Lower lobe of right lung (tissue), 2 donors: Measurements from ENCODE around the gene ITPKB. TPM values are rescaled to one million over a fixed set of nuclear protein-coding genes. Genes with fewer than 3 reads are reported as not detected.

ENCODE experiments used
- ATAC-seq, 2 donors: fragments of 200-7000 bp; cut with Tn5 transposase; one replicate each; pipeline ENCODE4 v1.9.1; 2020 to 2022; ENCODE audit warnings: mild to moderate bottlenecking in 2 of 2, moderate library complexity in 2 of 2
- DNase-seq: peaks from one replicate; pipeline ENCODE4 v3.0.0-alpha.2; 2020
- H3K27ac ChIP-seq: fragments of 200-600 bp; one replicate; pipeline ENCODE4 v1.8.0; 2022
- H3K27me3 ChIP-seq: fragments of 200-600 bp; one replicate; pipeline ENCODE4 v1.8.0; 2022; ENCODE audit warnings: low read depth
- H3K36me3 ChIP-seq: fragments of 200-600 bp; one replicate; pipeline ENCODE4 v1.8.0; 2022; ENCODE audit warnings: mild to moderate bottlenecking
- H3K4me1 ChIP-seq: fragments of 200-600 bp; one replicate; pipeline ENCODE4 v1.8.0; 2022
- H3K4me3 ChIP-seq: fragments of 200-600 bp; one replicate; pipeline ENCODE4 v1.8.0; 2022; ENCODE audit warnings: mild to moderate bottlenecking
- H3K9me3 ChIP-seq: fragments of 200-600 bp; one replicate; pipeline ENCODE4 v1.8.0; 2022
- CTCF ChIP-seq: fragments of 200-600 bp; IDR thresholded peaks from one replicate; pipeline ENCODE4 v1.8.0; 2022; ENCODE audit warnings: antibody characterized with exemption, mild to moderate bottlenecking
- intact Hi-C: fragments of 100-400 bp; cut with DNase I; formaldehyde crosslinking; loops from one replicate; pipeline ENCODE4 v1.11.0; 2022
- total RNA-seq: library from RNA; stranded (reverse); fragmentation: NEBNext Ultra II Directional; extraction: Animal tissue kit (Norgen Biotek cat#: 25700); gene quantifications from one replicate; pipeline ENCODE4 v1.2.1, GENCODE V29; 2021
- donor health status: DM: no; HTN: yes; CAD: no; lungs with severe emphysema.

Gene ITPKB
- total RNA-seq, 1 donor from 2014 or later = 42.3 TPM

- Histone ChIP-seq H3K9me3 (no peaks in the 10 kb centered on the region), H3K36me3 (peaks cover 10% of the 10 kb centered on the region), H3K27ac (no peak overlapping the region), H3K4me1 (peaks cover 66% of the 10 kb centered on the region), H3K4me3 (no peak overlapping the region), H3K27me3 (no peaks in the 10 kb centered on the region)
- TF ChIP-seq CTCF = no peak
- ATAC-seq = no peak
- DNase-seq = no peak
- intact Hi-C loops = loop anchor here (10.0 kb wide), 1 partner anchor 118 kb away; no protein-coding TSS in a partner anchor
These were observed 32.4 kb downstream of the ITPKB start for GRCh38 chr1:226706684-226707083.

- no peak for TF ChIP-seq CTCF
- Histone ChIP-seq H3K27ac (no peak overlapping the region), H3K4me1 (peaks cover 45% of the 10 kb centered on the region), H3K27me3 (no peaks in the 10 kb centered on the region), H3K9me3 (no peaks in the 10 kb centered on the region), H3K36me3 (peaks cover 10% of the 10 kb centered on the region), H3K4me3 (peak overlapping the region; percentile 74)
- DNase-seq (no peak), ATAC-seq (no peak)
- intact Hi-C loops = loop anchor here (10.0 kb wide), 1 partner anchor 120 kb away; no protein-coding TSS in a partner anchor
These were observed 34.7 kb downstream of the ITPKB start for GRCh38 chr1:226704169-226704937.

- Histone ChIP-seq H3K4me3 (peak overlapping the region; percentile 74), H3K27ac (peak overlapping the region; percentile 98), H3K27me3 (no peaks in the 10 kb centered on the region), H3K4me1 (peaks cover 33% of the 10 kb centered on the region), H3K36me3 (peaks cover 18% of the 10 kb centered on the region), H3K9me3 (no peaks in the 10 kb centered on the region)
- ATAC-seq (peak; percentile 95 to 97), DNase-seq (peak; percentile 84)
- TF ChIP-seq CTCF = no peak
- intact Hi-C loops = loop anchor here (10.0 kb wide), 1 partner anchor 122 kb away; no protein-coding TSS in a partner anchor
These were observed 35.9 kb downstream of the ITPKB start for GRCh38 chr1:226702957-226703831.

GRCh38 chr1:226702318-226702956, 36.6 kb downstream of the ITPKB start:
- Histone ChIP-seq H3K4me3 (peak overlapping the region; percentile 74), H3K36me3 (peaks cover 18% of the 10 kb centered on the region), H3K27ac (peak overlapping the region; percentile 98), H3K27me3 (no peaks in the 10 kb centered on the region), H3K9me3 (no peaks in the 10 kb centered on the region), H3K4me1 (peaks cover 34% of the 10 kb centered on the region)
- peak; percentile 37 to 50 for ATAC-seq
- intact Hi-C loops = loop anchor here (10.0 kb wide), 1 partner anchor 122 kb away; no protein-coding TSS in a partner anchor
- no peak for DNase-seq
- TF ChIP-seq CTCF = no peak

- intact Hi-C loops = loop anchor here (10.0 kb wide), 1 partner anchor 124 kb away; no protein-coding TSS in a partner anchor
- peaks cover 39% of the 10 kb centered on the region for H3K4me1 ChIP-seq
These were observed 38.2 kb downstream of the ITPKB start for GRCh38 chr1:226700861-226701260.

More at GRCh38 chr1:226700861-226701260, 38.2 kb downstream of the ITPKB start:
- no peak for TF ChIP-seq CTCF
- Histone ChIP-seq H3K4me3 (no peak overlapping the region), H3K9me3 (no peaks in the 10 kb centered on the region), H3K27me3 (no peaks in the 10 kb centered on the region), H3K36me3 (peaks cover 22% of the 10 kb centered on the region), H3K27ac (no peak overlapping the region)
- DNase-seq (no peak), ATAC-seq (no peak)
